Dermis blood vessel endothelial cell (primary cell): ENCODE results near the gene JAG1. TPM values are rescaled to one million over a fixed set of nuclear protein-coding genes. Genes with fewer than 3 reads are reported as not detected.

Source experiments
- DNase-seq: peaks from one replicate; pipeline ENCODE4 v3.0.0; 2010
- total RNA-seq: library from RNA; depleted of rRNA; stranded (reverse); fragments of >200 nt; gene quantifications from 2 replicates; pipeline ENCODE4 v1.2.3, GENCODE V29; 2014

Gene JAG1
- total RNA-seq, 1 donor from 2014 or later: 203 TPM

DNA sequence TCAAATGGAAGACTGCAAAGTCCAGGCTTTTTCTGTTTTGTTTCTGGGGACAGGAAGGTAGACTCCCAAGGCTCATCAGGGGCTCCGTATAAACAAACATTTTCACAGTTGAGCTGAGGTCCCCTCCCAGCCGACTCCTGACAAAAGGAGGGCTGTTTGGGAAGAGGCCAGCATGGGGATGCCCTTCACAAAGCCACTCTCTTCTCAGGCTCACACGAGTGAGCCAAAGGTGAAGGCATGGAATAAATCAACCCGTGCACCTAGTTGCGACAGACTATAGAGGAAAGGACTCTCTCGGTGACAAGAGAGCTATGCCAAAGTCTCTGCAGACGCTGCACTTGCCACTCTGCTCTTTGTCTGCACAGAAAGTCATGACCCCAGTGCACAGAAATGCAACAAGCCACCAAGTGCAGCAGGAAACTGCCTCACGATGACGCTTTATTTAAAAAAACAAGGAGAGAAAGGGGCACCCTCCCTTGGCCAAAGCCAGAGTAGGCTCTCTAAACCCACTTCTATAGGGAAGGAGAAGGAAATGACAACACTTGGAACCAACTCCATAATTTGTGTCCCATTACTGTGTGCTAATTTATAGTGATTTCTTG is 21.0 kb downstream of the JAG1 start:
- peak; percentile 43 for DNase-seq

DNA sequence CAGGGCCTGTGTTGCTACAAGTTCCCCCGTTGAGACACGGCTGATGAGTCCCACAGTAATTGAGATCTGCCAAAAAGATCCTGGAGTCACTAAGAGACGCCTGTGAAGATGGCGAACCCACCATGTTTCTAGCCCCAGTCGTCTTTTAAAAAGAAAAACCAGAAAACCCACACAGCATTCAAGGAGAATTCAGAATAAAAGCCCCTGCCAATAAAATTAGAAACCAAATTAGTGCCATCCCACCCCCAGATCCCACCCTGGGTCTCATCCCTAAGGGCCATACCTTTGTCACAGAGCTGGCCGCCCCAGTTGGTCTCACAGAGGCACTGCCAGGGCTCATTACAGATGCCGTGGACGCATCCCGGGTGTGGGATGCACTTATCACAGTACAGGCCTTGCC is 21.6 kb downstream of the JAG1 start:
- DNase-seq: no peak

DNA sequence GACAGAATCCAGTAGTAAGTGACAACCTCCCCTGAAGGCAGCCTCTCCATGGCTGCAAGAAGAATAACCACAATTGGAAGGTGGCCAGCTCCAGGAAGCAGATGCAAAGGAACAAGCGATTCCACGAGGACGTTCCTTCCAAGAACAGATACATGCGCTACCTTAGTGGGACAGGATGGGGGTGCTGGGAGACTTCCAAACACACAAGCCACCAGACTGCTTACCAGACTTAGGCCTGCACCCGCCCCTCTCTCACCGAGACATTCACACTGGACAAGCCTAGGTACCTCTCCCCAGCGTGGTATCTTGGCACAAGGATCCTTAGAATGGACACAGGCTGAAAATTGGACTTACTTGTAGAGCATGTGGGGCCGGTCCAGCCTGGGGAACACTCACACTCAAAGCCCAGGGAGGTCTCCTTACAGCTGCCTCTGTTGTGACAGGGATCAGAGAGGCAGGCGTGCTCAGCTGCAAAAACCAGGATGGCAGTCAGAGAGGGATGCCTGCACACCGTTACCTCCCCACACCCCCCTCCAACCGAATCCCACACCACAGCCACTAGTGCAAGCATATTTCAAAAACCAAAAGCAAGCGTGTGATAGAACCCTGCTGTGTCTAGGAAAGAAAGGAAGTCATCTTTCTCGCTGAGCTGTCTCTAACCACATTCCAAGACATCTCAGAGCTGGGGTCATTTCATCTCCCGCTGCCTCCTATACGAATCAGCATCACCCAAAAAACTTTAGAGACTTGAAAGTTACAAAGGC is 22.4 kb downstream of the JAG1 start:
- peak; percentile 87 for DNase-seq

DNA sequence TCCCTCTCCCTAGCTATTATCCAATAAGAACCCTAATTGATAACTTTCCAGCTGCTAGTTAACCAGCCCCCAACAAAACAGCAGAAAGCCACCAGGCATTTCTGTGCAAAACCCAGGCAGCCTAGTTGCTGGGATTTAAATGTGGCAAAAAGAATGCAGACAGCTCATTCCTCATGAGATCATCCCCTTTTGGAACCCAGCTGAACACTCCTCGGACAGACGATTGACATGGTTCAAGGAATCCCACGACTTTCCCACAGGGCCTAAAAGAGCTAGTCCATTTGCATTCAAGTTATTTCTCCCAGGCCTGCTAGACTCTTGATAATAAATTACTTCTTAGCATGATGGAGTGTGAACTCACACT is 24.0 kb downstream of the JAG1 start:
- DNase-seq: no peak

DNA sequence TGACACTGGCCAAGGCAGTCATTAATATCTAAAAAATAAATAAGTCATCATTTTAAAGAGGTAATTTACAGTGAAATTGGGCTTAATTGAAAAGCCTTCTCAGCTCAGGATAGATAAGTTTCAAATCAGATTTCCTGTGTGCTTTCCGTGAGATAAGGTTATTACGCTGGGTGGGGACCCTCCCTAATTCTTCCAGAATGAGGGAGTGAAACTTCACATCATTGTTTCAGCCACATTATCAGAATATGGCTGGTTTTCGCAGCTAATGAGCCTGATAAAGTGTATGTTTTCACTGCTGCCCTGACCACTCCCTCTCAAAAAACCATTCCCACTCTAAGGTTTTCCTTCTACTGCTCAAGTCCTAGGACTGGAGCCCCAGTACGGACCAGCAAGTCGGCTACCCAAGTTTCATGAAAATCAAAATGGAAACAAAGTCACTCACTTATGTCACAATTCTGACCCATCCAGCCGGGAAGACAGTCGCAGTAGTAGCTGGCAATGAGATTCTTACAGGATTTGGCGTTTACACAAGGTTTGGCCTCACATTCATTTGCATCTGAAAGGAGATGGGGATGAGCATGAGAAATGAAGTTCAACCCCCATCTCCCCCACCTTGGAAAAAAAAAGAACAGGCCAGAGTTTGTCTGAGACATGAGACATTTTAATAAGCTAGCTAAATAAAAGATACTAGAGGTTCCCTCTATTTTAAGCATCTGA is 24.6 kb downstream of the JAG1 start:
- no peak for DNase-seq

DNA sequence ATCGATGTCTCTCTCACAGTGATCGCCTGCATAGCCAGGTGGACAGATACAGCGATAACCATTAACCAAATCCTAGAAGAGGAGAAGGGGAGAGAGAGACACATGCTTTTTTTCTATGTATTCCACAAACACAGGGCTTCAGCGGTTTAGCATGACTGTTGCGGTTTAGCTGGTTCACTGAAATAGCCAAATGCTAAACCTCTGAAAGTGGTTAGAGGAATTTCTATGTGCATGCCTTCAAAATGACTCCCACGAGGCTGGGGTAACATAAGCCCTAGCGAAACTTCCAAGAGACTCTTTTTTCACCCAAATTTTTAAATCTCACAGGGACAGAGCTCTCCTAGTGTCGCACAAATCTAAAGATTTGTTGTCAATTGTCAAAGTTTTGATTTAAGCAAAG is 25.1 kb downstream of the JAG1 start:
- no peak for DNase-seq

DNA sequence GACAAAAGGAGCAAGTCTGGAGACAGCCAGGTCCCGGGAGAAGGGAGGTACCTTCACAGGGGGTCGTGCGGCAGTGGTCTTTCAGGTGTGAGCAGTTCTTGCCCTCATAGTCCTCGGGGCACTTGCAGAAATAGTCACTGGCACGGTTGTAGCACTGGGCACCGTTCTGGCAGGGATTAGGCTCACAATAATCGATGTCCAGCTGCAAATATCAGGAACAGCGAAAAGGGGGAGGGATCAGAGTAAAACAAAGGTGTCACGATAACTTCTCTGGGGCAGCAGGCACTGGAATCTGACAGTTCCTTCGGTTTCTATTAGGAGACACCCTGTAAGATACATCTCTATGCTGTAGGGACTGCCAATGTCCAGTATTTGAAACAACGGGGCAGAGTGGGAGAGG is 25.9 kb downstream of the JAG1 start:
- no peak for DNase-seq

DNA sequence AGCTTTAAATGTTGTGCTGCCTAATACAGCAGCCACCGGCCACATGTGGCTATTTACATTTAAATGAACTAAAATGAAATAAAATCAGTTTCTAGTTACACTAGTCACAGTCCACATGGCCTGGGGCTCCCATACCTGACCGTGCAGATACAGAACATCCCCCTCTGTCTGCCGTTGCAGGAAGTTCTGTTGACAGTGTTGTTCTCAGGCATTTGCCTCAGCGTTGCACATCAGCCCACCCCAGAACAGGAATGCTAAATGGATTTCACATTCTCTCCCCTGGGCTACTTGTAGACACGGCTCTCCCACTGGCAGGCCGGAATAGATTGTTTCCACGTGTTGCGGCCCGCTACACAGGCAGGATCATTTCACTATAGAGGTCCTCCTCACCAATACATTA is 26.3 kb downstream of the JAG1 start:
- peak; percentile 36 for DNase-seq

DNA sequence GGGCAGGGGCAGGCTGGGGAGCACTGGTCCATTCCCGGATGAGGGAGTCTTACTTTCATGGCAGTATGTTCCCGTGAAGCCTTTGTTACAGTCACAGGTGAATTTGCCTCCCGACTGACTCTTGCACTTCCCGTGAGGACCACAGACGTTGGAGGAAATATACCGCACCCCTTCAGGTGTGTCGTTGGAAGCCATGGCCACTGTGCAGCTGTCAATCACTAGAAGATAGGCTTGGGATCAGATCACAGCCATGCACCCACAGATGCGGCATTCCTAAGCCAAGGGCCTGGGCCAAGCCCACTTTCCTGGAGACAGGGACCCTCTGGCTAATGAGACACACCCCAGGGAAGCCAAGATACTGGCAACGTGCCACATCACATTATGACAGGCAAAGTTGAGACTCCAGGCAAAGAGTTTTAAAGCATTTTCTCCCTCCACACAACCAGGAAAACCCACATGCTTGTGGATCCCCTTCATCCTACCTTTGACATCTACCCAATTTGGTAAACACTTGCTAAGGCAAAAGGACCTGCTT is 26.8 kb downstream of the JAG1 start:
- no peak for DNase-seq

DNA sequence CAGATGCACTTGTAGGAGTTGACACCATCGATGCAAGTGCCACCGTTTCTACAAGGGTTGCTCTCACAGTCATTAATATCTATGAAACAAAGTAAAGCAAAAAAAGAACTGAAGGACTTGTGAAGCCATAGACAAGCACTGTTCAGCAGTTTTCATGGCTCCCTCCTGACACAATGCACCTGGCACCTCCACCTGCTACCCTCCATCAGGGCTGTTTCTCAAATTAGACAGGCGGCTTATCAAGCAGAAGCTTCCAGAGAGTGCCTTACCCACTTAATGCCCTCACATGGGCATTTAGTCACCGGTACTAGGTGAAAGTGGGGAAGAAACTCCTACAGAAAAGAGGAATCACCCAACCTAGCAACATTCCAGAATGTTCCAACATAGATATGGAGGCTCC is 27.8 kb downstream of the JAG1 start:
- no peak for DNase-seq

DNA sequence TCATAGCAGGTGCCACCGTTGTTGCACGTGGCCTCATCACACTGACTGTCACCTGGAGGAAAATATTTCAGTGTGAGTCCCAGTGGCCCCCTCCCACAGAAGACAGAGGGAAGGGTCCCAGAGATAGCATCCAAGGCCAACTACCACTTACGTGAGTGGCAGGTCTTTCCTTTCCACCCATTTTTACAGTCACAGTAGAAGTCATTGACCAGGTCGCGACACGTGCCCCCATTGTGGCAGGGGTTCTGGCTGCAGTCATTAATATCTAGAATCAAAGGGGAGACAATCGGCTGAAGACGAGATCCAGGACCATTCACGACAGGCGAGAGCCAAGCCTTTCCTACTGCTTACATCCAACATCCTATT is 28.6 kb downstream of the JAG1 start:
- DNase-seq: no peak

DNA sequence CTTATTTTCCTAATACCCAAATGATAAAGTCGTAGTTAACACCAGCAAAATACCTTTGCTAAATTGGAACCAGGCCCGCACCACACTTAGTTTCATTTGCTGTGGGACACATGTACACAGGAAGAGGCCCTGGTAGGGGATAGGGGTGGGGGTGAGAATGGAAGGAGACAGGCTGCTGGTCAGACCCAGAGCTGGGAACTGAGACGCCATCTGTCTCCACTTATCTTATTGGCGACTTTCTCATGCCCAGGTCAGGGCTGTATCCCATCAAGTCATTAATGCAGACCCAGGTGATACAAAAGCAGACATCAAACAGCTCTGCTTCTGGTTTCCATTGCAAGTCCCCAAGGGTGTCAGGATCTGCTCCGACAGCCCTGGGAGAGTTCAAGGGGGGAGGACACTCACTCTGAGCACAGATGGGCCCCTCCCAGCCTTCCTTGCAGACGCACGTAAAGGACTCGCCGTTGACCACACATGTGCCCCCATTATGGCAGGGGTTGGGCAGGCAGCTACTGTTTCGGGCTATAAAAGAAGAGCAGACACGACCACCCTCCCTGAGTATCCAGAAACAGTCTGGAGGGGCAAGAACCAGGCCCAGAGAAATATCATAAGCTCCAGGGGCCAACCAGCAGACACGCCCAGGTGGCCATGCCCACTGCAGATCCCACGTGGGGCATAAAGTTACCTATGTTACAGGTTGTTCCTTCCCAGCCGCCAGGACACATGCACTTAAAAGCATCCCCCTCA is 29.2 kb downstream of the JAG1 start:
- no peak for DNase-seq

DNA sequence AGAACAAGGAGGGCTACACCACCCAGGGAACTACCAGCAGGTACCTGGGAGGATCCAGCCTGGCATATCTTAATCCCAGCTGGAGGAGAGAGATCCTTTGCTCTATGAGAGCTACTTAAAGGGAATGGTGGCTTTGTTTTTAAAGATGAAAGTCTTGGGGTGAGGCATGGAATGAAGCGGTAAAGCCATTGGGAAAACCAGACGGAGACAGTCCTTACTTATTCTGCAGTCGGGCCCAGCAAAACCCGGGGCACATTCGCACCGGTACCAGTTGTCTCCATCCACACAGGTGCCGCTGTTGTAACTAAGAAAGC is 30.3 kb downstream of the JAG1 start:
- no peak for DNase-seq

DNA sequence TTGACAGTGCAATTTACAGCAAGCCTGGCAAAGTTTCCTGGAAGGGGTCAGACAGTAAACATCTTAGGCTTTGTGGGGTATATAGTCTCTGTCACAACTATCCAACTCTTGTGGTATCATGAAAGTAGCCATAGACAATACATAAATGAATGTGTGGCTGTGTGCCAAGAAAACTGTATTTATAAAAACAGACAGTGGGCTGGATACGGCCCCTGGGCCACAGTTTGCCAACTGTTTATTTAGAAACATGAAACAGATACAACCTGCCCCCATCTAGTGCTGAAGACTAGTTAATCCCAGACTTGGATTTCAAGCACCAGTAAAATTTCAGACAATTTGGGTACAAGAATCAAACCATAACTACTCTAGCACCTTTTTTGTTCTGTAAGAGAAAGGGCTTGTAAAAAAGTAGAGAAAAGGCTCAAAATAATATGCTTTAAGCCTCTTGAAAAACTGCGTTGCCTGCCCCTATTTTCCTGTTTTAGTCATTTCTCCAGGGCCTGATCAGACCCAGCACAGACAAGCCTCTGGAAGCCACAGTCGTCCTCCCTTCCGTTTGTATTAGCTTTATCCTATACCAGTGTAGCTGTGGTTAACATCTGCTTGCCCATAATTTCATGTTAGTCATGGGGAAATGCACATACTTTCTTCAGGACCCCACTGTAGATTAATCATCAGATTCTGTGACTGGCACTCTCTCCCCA is 30.8 kb downstream of the JAG1 start:
- DNase-seq: peak; percentile 62

DNA sequence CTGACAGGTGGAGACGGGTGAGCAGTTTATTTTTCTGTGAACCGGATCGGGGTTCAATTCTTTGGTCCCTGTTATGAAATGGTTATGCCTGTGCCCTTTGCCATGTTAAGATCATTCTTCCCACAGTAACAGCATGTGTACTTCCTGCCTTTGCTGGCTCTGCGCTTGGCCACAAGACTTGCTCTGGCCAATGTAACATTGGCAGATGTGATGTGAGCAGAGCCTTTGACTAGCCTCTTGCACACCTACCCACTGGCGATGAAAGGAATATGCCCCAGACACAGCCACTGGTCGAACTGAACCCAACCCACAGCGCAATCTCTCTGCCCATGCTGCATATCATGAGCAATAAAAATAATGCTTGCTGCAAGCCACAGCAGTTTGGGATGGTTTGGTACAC is 31.9 kb downstream of the JAG1 start:
- no peak for DNase-seq

DNA sequence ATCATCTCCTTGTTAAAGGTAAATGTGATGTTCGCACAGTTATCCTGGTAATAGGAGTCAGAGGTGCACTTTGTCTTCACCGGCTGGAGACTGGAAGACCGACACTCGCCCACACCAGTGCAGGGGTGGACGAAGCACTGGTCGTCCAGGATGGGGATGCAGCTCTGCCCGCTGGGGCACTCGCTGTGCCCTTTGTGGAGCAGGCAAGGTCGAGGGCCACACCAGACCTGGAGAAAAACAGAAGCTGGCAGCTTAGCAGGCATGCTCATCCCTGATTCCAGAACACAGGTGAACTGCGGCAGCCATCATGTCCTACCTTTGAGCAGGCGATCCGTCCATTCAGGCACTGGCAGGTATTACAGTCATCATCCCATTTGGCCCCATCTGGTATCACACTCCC is 32.3 kb downstream of the JAG1 start:
- DNase-seq: no peak

DNA sequence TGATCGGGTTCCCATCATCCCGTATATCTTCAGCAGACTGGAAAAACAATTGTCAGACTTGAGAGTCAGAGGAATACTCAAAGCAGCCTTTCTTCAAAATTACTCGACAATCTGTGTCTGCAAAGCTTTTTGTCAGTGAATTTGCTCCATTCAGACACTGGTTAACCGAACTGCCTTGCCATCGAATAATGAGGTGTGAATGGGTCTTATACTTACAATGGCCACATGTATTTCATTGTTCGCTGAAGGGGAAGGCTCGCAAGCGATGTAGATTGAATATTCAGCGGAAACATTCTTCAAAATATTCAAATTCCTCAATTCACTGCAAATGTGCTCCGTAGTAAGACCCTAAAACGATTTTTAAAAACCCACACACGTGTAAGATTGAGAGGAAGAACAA is 32.9 kb downstream of the JAG1 start:
- no peak for DNase-seq

DNA sequence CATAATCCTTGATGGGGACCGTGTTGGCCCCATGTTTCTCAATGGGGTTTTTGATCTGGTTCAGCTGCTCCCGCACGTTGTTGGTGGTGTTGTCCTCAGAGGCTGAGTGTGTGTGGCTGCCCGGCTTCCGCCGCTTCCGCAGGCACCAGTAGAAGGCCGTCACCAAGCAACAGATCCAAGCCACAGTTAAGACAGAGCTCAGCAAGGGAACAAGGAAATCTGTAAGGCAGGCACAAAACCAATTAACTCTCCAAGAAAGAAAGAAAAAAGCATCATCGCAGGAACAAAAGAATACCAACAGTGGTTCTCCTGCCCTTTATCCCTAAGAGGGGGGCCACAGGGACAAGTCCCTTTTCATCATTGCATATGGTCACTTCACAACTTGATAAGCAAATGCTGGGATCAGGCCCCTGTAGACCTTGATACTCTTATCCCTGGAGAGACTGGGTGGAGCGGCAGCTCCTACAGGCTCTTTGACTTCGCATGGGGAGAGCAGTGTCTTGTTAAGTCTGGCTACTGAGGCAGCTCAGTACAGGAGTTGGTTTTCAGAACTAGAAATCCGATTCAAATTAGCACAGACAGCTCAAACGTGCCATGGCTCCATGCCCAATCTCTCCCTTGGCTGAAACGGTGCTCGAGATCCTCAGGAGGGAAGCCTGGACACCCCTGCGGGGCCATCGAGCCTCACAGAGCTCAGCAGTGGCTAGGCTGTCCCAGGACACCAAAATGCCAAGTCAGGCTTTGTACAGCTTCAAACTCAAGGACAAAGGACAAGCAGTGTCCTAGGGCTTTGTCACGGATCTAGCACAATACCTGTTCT is 33.9 kb downstream of the JAG1 start:
- DNase-seq: no peak

DNA sequence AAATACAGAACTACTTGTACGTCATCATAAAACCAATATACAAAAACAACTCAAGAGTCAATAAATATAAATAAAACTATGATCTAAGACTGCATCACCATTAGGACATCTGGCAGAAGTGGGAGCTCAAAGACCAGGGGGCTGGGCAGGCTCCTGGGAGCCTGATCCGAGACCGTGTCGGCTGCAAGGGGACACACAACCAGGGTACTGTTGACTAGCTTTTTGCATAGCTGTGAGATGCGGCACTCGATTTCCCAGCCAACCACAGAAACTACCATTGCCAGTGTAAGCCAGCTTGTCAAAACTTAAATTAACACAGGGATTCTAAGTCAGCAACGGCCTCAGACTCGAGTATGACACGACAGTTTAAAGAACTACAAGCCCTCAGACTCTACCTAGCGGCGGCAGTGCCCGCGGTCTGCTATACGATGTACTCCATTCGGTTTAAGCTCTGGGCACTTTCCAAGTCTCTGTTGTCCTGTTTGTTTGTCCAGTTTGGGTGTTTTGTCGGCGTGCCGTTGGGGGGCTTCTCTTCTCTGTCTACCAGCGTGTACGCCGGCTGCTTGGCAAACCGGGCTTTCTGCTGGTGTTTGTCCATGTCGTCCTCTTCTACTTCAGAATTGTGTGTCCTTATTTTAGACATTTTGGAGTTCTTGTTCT is 34.6 kb downstream of the JAG1 start:
- no peak for DNase-seq

DNA sequence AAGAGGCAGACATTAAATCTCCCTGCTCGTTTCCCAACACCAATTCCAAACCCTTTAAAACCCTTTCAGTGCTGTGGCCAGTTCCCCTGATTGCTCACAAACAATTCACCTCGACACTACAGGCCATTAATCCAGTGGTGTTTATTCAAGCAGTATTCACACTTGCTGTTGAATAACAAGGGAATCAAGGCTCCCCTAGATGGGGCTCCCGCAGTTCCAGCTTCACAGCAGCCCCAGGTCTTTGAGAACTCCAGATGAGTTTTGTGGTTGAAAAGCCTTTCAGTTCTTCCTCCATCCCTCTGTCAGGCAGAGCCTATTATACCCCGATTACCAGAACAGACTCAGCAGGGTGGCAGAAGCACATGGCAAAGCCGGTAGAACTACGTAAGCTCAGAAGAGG is 36.2 kb downstream of the JAG1 start:
- DNase-seq: no peak

DNA sequence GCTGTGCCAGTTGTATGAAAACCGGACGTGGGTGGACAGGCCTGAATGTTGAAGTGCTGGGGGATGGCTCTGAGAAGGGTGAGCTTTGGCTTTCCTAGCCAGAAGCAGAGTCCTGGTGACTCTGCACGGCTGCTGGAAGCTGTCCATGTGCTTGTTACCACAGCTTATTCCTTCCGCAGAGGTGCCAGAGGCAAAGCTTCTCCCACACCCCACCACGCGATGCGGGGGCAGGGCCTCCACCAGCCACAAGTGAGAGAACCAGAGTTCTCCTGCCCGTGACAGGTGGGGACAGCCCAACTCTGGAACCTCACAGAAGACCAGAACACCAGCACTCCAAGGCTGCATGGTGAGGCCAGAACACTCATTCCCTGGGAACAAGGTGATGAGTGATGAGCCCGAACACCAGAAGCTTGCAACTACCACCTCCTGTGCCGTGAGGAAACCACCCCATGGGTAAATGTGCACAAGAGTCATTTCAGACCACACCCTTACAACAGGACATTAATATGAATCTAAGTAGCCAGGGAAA is 36.7 kb downstream of the JAG1 start:
- DNase-seq: peak; percentile 68
